Urinary bladder (tissue), 4 donors: ENCODE data around the gene PLPPR4. TPM values are rescaled to one million over a fixed set of nuclear protein-coding genes. Genes with fewer than 3 reads are reported as not detected.
A peak's percentile ranks its signal among the peaks of the same experiment; 100 is the strongest.

Experiments
- DNase-seq: peaks from one replicate; pipeline ENCODE4 v3.0.0-alpha.2; 2015; ENCODE audit errors: extremely low spot score
- H3K27ac ChIP-seq: one replicate; pipeline ENCODE4 v1.5.1; 2013; ENCODE audit warnings: low read depth, mild to moderate bottlenecking, moderate library complexity
- H3K36me3 ChIP-seq: one replicate; pipeline ENCODE4 v1.6.1; 2013; ENCODE audit warnings: mild to moderate bottlenecking, moderate library complexity; ENCODE audit not compliant: insufficient read depth
- H3K4me1 ChIP-seq: one replicate; pipeline ENCODE4 v1.6.1; 2013; ENCODE audit warnings: mild to moderate bottlenecking, moderate library complexity; ENCODE audit not compliant: insufficient read depth
- H3K4me3 ChIP-seq: one replicate; pipeline ENCODE4 v1.5.1; 2013; ENCODE audit warnings: low read depth, low read length
- WGBS: extraction: QIAGEN DNeasy Blood & Tissue Kit; methylation state at CpG from one replicate; pipeline ENCODE4 v1.1.7; 2013; 5-methylcytosine and 5-hydroxymethylcytosine counted together
- polyA plus RNA-seq: library from polyadenylated mRNA; stranded (reverse); fragments of 200-250 nt; gene quantifications from one replicate; pipeline ENCODE4 v1.2.3, GENCODE V29; 2013
- total RNA-seq: library from RNA; depleted of rRNA; stranded (reverse); fragments of >200 nt; gene quantifications from one replicate; pipeline ENCODE4 v1.2.3, GENCODE V29; 2014
- donor health status: healthy with polysubstance abuse.
- donor health status: healthy.

PLPPR4 gene, protein sequence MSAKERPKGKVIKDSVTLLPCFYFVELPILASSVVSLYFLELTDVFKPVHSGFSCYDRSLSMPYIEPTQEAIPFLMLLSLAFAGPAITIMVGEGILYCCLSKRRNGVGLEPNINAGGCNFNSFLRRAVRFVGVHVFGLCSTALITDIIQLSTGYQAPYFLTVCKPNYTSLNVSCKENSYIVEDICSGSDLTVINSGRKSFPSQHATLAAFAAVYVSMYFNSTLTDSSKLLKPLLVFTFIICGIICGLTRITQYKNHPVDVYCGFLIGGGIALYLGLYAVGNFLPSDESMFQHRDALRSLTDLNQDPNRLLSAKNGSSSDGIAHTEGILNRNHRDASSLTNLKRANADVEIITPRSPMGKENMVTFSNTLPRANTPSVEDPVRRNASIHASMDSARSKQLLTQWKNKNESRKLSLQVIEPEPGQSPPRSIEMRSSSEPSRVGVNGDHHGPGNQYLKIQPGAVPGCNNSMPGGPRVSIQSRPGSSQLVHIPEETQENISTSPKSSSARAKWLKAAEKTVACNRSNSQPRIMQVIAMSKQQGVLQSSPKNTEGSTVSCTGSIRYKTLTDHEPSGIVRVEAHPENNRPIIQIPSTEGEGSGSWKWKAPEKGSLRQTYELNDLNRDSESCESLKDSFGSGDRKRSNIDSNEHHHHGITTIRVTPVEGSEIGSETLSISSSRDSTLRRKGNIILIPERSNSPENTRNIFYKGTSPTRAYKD
- 23.8 TPM for total RNA-seq
- polyA plus RNA-seq: 25.4 TPM

DNA sequence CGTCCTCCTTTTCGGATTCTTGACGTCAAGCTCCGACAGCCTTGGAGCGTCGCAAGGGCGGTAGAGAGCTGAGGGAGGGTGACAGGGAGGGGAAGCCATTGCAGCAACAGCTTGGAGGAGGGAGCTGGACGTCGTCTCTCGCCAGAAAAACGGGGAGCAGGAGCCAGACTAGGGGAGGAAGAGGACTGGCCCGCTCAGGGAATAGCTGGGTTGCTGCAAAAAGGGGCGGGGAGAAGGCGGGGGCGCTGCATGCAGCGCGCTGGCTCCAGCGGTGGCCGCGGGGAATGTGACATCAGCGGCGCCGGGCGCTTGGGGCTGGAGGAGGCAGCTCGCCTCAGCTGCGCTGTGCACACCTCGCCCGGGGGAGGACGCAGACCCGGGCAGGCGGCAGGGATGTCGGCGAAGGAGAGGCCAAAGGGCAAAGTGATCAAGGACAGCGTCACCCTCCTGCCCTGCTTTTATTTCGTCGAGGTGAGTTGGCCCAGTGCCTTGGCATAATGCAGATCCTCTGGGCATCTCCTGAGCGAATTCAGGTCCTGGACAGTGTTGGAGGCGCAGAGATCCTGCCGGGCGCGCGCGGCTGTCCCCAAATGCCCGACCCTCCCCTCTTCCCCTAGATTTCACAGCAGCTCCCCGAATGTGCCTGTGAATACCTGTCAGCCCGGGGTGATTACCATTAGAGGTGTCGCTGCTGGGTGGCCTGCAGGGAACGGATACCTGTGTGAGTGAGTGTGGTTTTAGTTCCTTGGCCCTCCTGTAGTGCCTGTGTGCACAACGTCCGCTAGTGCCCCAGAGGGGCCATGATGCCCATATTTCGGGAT is at the start of gene PLPPR4:
Gene PLPPR4 (plus strand): TSS at position 292 of the 821 bp plus-strand sequence. CDS start 102 bp downstream, at position 394.
- Histone ChIP-seq H3K36me3 (no peaks in the 10 kb centered on the region), H3K4me3 (peak within 1 kb of the TSS; percentile 51), H3K4me1 (no peaks in the 10 kb centered on the region), H3K27ac (peak within 1 kb of the TSS; percentile 28)
- WGBS: 2% methylated on average over 51 of the region's 51 CpGs
- peak; percentile 3 for DNase-seq

DNA sequence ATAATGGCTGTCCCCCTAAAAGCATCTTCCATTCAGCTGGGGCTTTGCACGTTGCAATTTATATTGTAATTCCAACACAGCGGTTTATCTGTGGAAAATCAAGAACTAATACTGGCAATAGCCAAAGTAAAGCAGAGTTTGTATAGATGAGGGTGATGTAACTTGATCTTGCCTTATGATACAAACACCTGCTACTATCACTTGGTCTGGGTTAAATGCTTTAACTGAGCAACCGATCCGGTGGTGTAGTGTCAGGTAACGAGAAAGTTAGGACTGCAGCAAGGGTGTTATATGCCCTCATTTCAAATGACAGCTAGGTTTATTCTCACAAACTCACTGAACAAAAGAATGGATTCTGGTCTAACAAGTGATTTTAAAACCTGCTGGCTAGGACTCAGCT is 47.3 kb upstream of the PLPPR4 start:
- 72% methylated on average over 5 of the region's 5 CpGs for WGBS
- Histone ChIP-seq H3K36me3 (no peaks in the 10 kb centered on the region), H3K4me3 (no peak overlapping the region), H3K27ac (no peak overlapping the region), H3K4me1 (no peaks in the 10 kb centered on the region)
- DNase-seq: no peak

GRCh38 chr1:99217599-99217998 is 46.7 kb upstream of the PLPPR4 start:
- Histone ChIP-seq H3K4me1 (no peaks in the 10 kb centered on the region), H3K4me3 (no peak overlapping the region), H3K27ac (no peak overlapping the region), H3K36me3 (no peaks in the 10 kb centered on the region)
- 22% methylated on average over 4 of the region's 4 CpGs for WGBS
- DNase-seq: no peak

- Histone ChIP-seq H3K27ac (no peak overlapping the region), H3K4me3 (no peak overlapping the region), H3K36me3 (no peaks in the 10 kb centered on the region), H3K4me1 (no peaks in the 10 kb centered on the region)
- 77% methylated on average over 4 of the region's 4 CpGs for WGBS
- DNase-seq: no peak
These were observed 45.7 kb upstream of the PLPPR4 start for GRCh38 chr1:99218572-99218971.

DNA sequence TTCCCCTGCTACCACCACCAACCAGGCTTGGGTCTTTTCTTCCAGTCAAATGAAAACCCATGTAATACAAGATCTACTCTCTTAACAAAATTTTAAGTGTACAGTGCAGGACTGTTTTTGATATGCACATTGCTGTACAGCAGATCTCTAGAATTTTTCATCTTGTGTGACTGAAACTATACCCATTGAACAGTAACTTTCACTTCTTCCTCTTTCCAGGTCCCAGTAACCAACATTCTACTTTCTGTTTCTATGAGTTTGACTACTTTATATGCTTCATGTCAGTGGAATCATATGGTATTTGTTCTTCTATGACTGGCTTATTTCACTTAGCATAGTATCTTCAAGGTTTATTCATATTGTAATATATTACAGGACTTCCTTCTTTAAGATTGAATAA is 45.3 kb upstream of the PLPPR4 start:
- no peak for DNase-seq
- H3K4me1 ChIP-seq: no peaks in the 10 kb centered on the region
- no peaks in the 10 kb centered on the region for H3K36me3 ChIP-seq
- H3K27ac ChIP-seq: no peak overlapping the region
- no peak overlapping the region for H3K4me3 ChIP-seq

DNA sequence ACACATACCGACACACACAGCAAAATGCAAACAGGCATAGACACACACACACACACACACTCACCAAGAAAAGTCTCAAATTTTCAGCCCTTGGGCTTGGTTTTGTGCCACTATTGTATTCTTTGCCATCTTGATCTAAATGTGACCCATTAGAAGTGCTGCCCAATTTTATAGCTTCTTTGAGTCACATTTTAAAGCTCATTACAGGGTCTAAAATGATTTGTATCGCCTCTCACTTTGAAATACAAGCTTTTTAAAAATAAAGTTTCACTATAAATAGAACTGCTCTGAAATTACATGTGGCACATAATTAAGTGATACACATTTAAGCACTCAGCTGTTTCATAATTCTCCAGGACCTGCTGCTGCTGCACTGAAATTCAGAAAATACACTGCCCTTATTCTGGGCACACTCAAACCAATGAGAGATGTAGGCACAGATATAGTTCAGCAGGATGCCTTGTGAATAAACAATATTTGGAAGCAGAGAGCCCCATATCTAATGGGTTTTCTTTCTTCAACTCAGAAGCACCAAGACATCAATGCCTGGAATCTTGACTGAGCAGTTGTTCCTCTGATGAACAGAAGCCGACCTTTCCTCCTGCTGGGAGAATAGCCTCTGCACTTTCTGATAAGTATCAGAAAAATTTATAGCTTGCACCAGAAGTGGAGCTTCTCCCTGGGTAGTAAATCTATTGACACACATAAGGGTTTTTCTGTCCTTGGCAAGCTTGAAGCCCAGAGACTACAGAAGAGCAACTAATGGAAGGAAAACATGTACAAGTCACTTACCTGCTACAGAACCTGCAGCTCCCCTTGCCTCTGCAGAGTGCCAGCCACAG is 37.0 kb upstream of the PLPPR4 start:
- no peaks in the 10 kb centered on the region for H3K36me3 ChIP-seq
- no peaks in the 10 kb centered on the region for H3K4me1 ChIP-seq
- H3K27ac ChIP-seq: no peak overlapping the region
- no peak for DNase-seq
- 58% methylated on average over 3 of the region's 3 CpGs for WGBS
- no peak overlapping the region for H3K4me3 ChIP-seq

DNA sequence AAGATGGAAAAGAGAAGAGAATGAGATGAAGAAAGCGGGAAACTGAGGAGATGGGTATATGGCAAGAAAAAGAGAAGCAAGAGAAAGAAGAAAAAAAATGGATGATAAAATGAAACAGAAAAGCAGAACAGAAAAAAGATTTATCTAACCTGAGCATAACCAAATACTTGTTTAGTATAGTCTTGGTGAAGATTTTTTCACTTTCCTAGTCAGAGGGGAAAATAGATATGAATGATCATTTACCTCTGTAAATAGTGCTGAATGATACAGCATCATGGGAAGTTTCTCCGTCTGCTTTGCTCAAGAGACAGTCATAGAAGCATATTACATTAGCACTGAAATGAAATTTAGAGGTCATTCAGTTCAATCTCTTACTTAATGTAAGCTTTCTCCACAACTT is 36.1 kb upstream of the PLPPR4 start:
- Histone ChIP-seq H3K27ac (no peak overlapping the region), H3K4me1 (no peaks in the 10 kb centered on the region), H3K4me3 (no peak overlapping the region), H3K36me3 (no peaks in the 10 kb centered on the region)
- 69% methylated on average over 1 of the region's 2 CpGs for WGBS
- no peak for DNase-seq

- WGBS: 80% methylated on average over 3 of the region's 3 CpGs
- Histone ChIP-seq H3K4me1 (no peaks in the 10 kb centered on the region), H3K27ac (no peak overlapping the region), H3K4me3 (no peak overlapping the region), H3K36me3 (no peaks in the 10 kb centered on the region)
- DNase-seq: no peak
These were observed 35.2 kb upstream of the PLPPR4 start for GRCh38 chr1:99229122-99229521.

- no peak for DNase-seq
- Histone ChIP-seq H3K27ac (no peak overlapping the region), H3K4me3 (no peak overlapping the region), H3K4me1 (no peaks in the 10 kb centered on the region), H3K36me3 (no peaks in the 10 kb centered on the region)
These were observed 33.6 kb upstream of the PLPPR4 start for GRCh38 chr1:99230695-99231094.

DNA sequence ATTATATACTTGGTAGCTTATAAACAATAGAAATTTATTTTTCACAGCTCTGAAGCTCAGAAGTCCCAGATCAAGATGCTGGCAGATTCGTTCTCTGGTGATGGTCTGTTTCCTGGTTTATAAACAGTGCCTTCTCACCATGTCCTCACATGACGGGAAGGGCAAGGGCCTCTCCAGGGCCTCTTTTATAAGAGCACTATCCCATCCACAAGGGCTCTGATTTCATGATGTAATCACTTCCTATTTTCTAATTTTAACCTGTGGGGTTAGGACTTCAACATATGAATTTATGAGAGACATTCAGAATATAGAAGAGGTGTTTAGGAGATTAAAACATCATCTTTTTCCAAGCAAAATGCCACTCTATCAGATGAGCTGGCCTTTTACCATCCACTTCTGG is 32.1 kb upstream of the PLPPR4 start:
- Histone ChIP-seq H3K4me3 (no peak overlapping the region), H3K27ac (no peak overlapping the region), H3K36me3 (no peaks in the 10 kb centered on the region), H3K4me1 (no peaks in the 10 kb centered on the region)
- DNase-seq: no peak
- 63% methylated on average over 2 of the region's 2 CpGs for whole genome bisulfite sequencing

DNA sequence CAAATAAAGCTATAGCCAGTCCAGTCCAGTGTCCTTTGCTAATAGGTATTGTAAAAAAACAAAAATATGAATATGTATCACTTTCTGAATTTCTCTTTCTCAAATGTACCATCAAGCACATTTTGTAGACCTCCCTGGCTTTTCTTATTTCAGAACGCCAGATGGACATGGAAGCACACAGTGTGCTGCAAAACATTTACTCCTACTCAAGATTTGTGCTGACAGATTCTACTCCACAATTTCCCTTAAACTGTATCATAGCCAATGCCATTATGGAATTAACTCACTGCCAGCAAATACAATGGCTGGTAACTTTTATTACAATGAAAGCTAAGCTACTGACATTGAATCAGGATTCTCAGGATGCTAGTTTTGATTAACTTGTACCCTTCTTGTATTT is 30.8 kb upstream of the PLPPR4 start:
- no peak overlapping the region for H3K27ac ChIP-seq
- 92% methylated on average over 1 of the region's 1 CpG for WGBS
- no peak for DNase-seq

DNA sequence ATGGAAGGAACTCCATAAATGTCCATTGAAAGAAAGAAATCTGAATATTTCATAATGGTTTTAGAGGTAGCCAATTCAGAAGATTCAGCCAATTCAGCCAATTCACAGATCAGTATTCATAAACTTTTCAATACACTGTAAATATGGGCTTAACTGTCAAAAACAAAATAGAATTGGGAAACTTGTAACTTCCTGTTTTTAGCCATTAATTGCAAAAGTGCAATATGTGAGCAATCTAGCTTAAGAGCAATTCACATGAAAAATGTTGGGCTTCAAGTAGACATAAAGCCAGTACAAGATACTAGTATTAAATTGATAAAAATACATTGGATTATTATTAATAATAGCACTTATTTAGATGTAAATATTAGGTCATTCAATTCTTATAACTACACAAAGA is 27.5 kb upstream of the PLPPR4 start:
- no peaks in the 10 kb centered on the region for H3K4me1 ChIP-seq
- no peak overlapping the region for H3K27ac ChIP-seq
- H3K4me3 ChIP-seq: no peak overlapping the region
- DNase-seq: no peak
- no peaks in the 10 kb centered on the region for H3K36me3 ChIP-seq

More for the DNA sequence above, 30.8 kb upstream of the PLPPR4 start:
- no peaks in the 10 kb centered on the region for H3K4me1 ChIP-seq
- H3K4me3 ChIP-seq: no peak overlapping the region
- H3K36me3 ChIP-seq: no peaks in the 10 kb centered on the region

GRCh38 chr1:99239690-99240089 is 24.6 kb upstream of the PLPPR4 start:
- H3K4me1 ChIP-seq: no peaks in the 10 kb centered on the region
- H3K4me3 ChIP-seq: no peak overlapping the region
- WGBS: 72% methylated on average over 6 of the region's 6 CpGs
- no peaks in the 10 kb centered on the region for H3K36me3 ChIP-seq
- no peak for DNase-seq
- H3K27ac ChIP-seq: no peak overlapping the region
